IMR-90 (cell line): ENCODE data around the gene VSIR. TPM values are rescaled to one million over a fixed set of nuclear protein-coding genes. Genes with fewer than 3 reads are reported as not detected.

Experiments
- ATAC-seq: fragments of 200-7000 bp; cut with Tn5 transposase; 2 replicates; pipeline ENCODE4 v1.9.1; 2020; ENCODE audit warnings: low read depth, mild to moderate bottlenecking, moderate library complexity
- BruUV-seq: library from RNA; stranded (reverse); fragments of 400-500 nt; replicated peaks from 2 replicates; lab custom pipeline; 2021; lab: Mats Ljungman, UMichigan
- CTCF ChIA-PET: fragments of 300-600 bp; formaldehyde crosslinking; extraction: SDS; loops from one replicate; lab custom pipeline; 2021; ENCODE audit warnings: antibody characterized with exemption; lab: Yijun Ruan, JAX
- POLR2A ChIA-PET: fragments of 300-600 bp; sonication (Branson Sonifier 250); formaldehyde crosslinking; loops from one replicate; lab custom pipeline; 2022; ENCODE audit warnings: antibody characterized with exemption; ENCODE audit not compliant: unreplicated experiment; lab: Charles Lee
- DNase-seq: peaks from one replicate; pipeline ENCODE4 v3.0.0; 2013
- H2AFZ ChIP-seq: replicated peaks from 2 replicates; pipeline ENCODE3; 2013; ENCODE audit warnings: low read length, mild to moderate bottlenecking; ENCODE audit not compliant: poor library complexity
- H2AK5ac ChIP-seq: 2 replicates; pipeline ENCODE4 v1.6.1; 2013; ENCODE audit warnings: low read depth, low read length, inconsistent platforms
- H2AK9ac ChIP-seq: replicated peaks from 2 replicates; pipeline ENCODE3; 2013; ENCODE audit warnings: mild to moderate bottlenecking, low read depth, low read length, moderate library complexity; ENCODE audit not compliant: poor library complexity
- H2BK120ac ChIP-seq: 2 replicates; pipeline ENCODE4 v1.6.1; 2013; ENCODE audit warnings: low read depth, low read length, inconsistent platforms
- H2BK15ac ChIP-seq: 3 replicates; pipeline ENCODE4 v1.6.1; 2013; ENCODE audit warnings: low read depth, low read length, inconsistent platforms
- H2BK20ac ChIP-seq: 2 replicates; pipeline ENCODE4 v1.6.1; 2013; ENCODE audit warnings: low read depth, mild to moderate bottlenecking, inconsistent platforms, low read length, moderate library complexity
- H2BK5ac ChIP-seq: 2 replicates; pipeline ENCODE4 v1.6.1; 2013; ENCODE audit warnings: mild to moderate bottlenecking, low read depth, low read length, inconsistent platforms; ENCODE audit not compliant: poor library complexity, severe bottlenecking
- H3K14ac ChIP-seq: replicated peaks from 2 replicates; pipeline ENCODE4 v1.6.1; 2013; ENCODE audit warnings: low read depth, low read length, inconsistent platforms
- H3K18ac ChIP-seq: 2 replicates; pipeline ENCODE4 v1.6.1; 2013; ENCODE audit warnings: low read depth, low read length, control low read depth
- H3K23ac ChIP-seq: 2 replicates; pipeline ENCODE4 v1.6.1; 2013; ENCODE audit warnings: low read depth, low read length, inconsistent platforms
- H3K27ac ChIP-seq: 2 replicates; pipeline ENCODE4 v1.5.1; 2013; ENCODE audit warnings: mild to moderate bottlenecking, control low read depth, low read length; ENCODE audit not compliant: insufficient read depth
- H3K27me3 ChIP-seq: 2 replicates; pipeline ENCODE4 v1.6.1; 2013; ENCODE audit warnings: low read length; ENCODE audit not compliant: control insufficient read depth, insufficient read depth
- H3K36me3 ChIP-seq: 2 replicates; pipeline ENCODE4 v1.6.1; 2013; ENCODE audit warnings: low read length, mixed read lengths; ENCODE audit not compliant: control insufficient read depth, insufficient read depth
- H3K4ac ChIP-seq: 2 replicates; pipeline ENCODE4 v1.6.1; 2013; ENCODE audit warnings: low read depth, low read length, inconsistent platforms
- H3K4me1 ChIP-seq: 2 replicates; pipeline ENCODE4 v1.6.1; 2013; ENCODE audit warnings: low read length, mixed read lengths; ENCODE audit not compliant: control insufficient read depth, insufficient read depth
- H3K4me2 ChIP-seq: 2 replicates; pipeline ENCODE4 v1.6.1; 2013; ENCODE audit warnings: low read depth, mild to moderate bottlenecking, control low read depth, low read length, moderate library complexity
- H3K4me3 ChIP-seq: 2 replicates; pipeline ENCODE4 v1.5.1; 2013; ENCODE audit warnings: low read depth, mild to moderate bottlenecking, control low read depth, low read length, moderate library complexity; ENCODE audit not compliant: insufficient read depth
- H3K56ac ChIP-seq: 2 replicates; pipeline ENCODE4 v1.6.1; 2013; ENCODE audit warnings: low read length, inconsistent platforms; ENCODE audit not compliant: insufficient read depth; ENCODE audit errors: extremely low read depth
- H3K79me1 ChIP-seq, 2 experiments: 2 replicates each; pipeline ENCODE4 v1.6.1; 2013; ENCODE audit warnings: low read length in 2 of 2, inconsistent platforms in 1 of 2, low read depth in 1 of 2
- H3K9ac ChIP-seq: 2 replicates; pipeline ENCODE4 v1.6.1; 2013; ENCODE audit warnings: low read depth, low read length, control low read depth
- H3K9me1 ChIP-seq: 2 replicates; pipeline ENCODE4 v1.6.1; 2013; ENCODE audit warnings: low read length, inconsistent platforms; ENCODE audit not compliant: insufficient read depth
- H3K9me3 ChIP-seq: 2 replicates; pipeline ENCODE4 v1.6.1; 2013; ENCODE audit warnings: low read length; ENCODE audit not compliant: control insufficient read depth, insufficient read depth
- H4K20me1 ChIP-seq: 2 replicates; pipeline ENCODE4 v1.6.1; 2013; ENCODE audit warnings: low read length, inconsistent platforms; ENCODE audit not compliant: insufficient read depth
- H4K5ac ChIP-seq: 2 replicates; pipeline ENCODE4 v1.6.1; 2013; ENCODE audit warnings: mild to moderate bottlenecking, low read depth, low read length, control low read depth
- H4K8ac ChIP-seq, 2 experiments: 2 replicates each; pipeline ENCODE4 v1.6.1; 2013; ENCODE audit warnings: low read depth in 2 of 2, low read length in 2 of 2, control low read depth in 1 of 2, inconsistent platforms in 1 of 2
- H4K91ac ChIP-seq: 2 replicates; pipeline ENCODE4 v1.6.1; 2013; ENCODE audit warnings: low read depth, low read length, inconsistent platforms; ENCODE audit not compliant: insufficient read depth
- BHLHE40 ChIP-seq: fragments of 150-350 bp; IDR thresholded peaks from 2 replicates; pipeline ENCODE4 v1.6.1; 2016; ENCODE audit warnings: mild to moderate bottlenecking, low read depth, low read length
- CEBPB ChIP-seq: IDR thresholded peaks from 2 replicates; pipeline ENCODE4 v1.6.1; 2012; ENCODE audit warnings: low read depth, low read length, improper control_type of control experiment
- CHD1 ChIP-seq: IDR thresholded peaks from 2 replicates; pipeline ENCODE4 v1.6.1; 2012; ENCODE audit warnings: low read depth, low read length, improper control_type of control experiment
- CTCF ChIP-seq: conservative IDR thresholded peaks from 2 replicates; pipeline ENCODE4 v1.5.1; 2012; ENCODE audit warnings: mild to moderate bottlenecking, low read depth, low read length, improper control_type of control experiment
- ELK1 ChIP-seq: fragments of 150-350 bp; IDR thresholded peaks from 2 replicates; pipeline ENCODE4 v1.6.1; 2016; ENCODE audit warnings: low read depth, mild to moderate bottlenecking, low read length, moderate library complexity, borderline replicate concordance
- FOS ChIP-seq: fragments of 150-350 bp; IDR thresholded peaks from 2 replicates; pipeline ENCODE4 v1.6.1; 2016; ENCODE audit warnings: low read depth, low read length
- MAFK ChIP-seq: IDR thresholded peaks from 2 replicates; pipeline ENCODE4 v1.6.1; 2012; ENCODE audit warnings: low read depth, low read length, improper control_type of control experiment
- MAZ ChIP-seq: IDR thresholded peaks from 2 replicates; pipeline ENCODE4 v1.6.1; 2012; ENCODE audit warnings: low read depth, mild to moderate bottlenecking, low read length, improper control_type of control experiment, moderate library complexity, borderline replicate concordance
- MXI1 ChIP-seq: IDR thresholded peaks from 2 replicates; pipeline ENCODE4 v1.6.1; 2012; ENCODE audit warnings: low read depth, mild to moderate bottlenecking, low read length, moderate library complexity, borderline replicate concordance
- NFE2L2 ChIP-seq: fragments of 150-350 bp; IDR thresholded peaks from 2 replicates; pipeline ENCODE4 v1.6.1; 2016; ENCODE audit warnings: low read depth, mild to moderate bottlenecking, low read length
- POLR2A ChIP-seq: IDR thresholded peaks from 2 replicates; pipeline ENCODE4 v1.6.1; 2012; ENCODE audit warnings: mild to moderate bottlenecking, low read depth, low read length
- RAD21 ChIP-seq: IDR thresholded peaks from 2 replicates; pipeline ENCODE4 v1.6.1; 2012; ENCODE audit warnings: low read length, improper control_type of control experiment
- RCOR1 ChIP-seq: IDR thresholded peaks from 2 replicates; pipeline ENCODE4 v1.6.1; 2012; ENCODE audit warnings: mild to moderate bottlenecking, low read length, improper control_type of control experiment; ENCODE audit not compliant: insufficient replicate concordance
- RFX5 ChIP-seq: IDR thresholded peaks from 2 replicates; pipeline ENCODE4 v1.8.0; 2012; ENCODE audit warnings: low read depth, mild to moderate bottlenecking, low read length, moderate library complexity
- SMC3 ChIP-seq: fragments of 150-350 bp; IDR thresholded peaks from 2 replicates; pipeline ENCODE4 v1.6.1; 2016; ENCODE audit warnings: low read depth, mild to moderate bottlenecking, antibody characterized with exemption, low read length, moderate library complexity
- USF2 ChIP-seq: fragments of 150-350 bp; IDR thresholded peaks from 2 replicates; pipeline ENCODE4 v1.6.1; 2017; ENCODE audit warnings: mild to moderate bottlenecking, antibody characterized with exemption, low read length, low read depth
- WGBS, 2 experiments: methylation state at CpG; one replicate each; pipeline versions ENCODE4 v1.1.5 to v1.1.7; 2013; ENCODE audit warnings: missing lambda C conversion rate in 2 of 2; ENCODE audit not compliant: insufficient read length in 1 of 2; ENCODE audit errors: extremely low coverage in 2 of 2; 5-methylcytosine and 5-hydroxymethylcytosine counted together
- dilution Hi-C: fragments of 300-500 bp; cut with HindIII; formaldehyde crosslinking; loops from one replicate; pipeline ENCODE4 v1.14.3; 2018; ENCODE audit warnings: low sequenced_read_pairs; ENCODE audit not compliant: unreplicated experiment
- in situ Hi-C: fragments of 300-500 bp; cut with MboI; formaldehyde crosslinking; loops from 3 replicates; pipeline ENCODE4 v1.14.3; 2019; ENCODE audit warnings: low sequenced_read_pairs, inconsistent platforms, mixed read lengths
- intact Hi-C: fragments of 100-400 bp; cut with micrococcal nuclease; formaldehyde crosslinking; loops from 2 replicates; pipeline ENCODE4 v1.10.0; 2022
- polyA plus RNA-seq, 3 experiments: library from polyadenylated mRNA; depleted of rRNA; stranded (reverse); fragments of >200 nt; gene quantifications; 2 replicates each; pipeline ENCODE4 v1.2.3, GENCODE V29; 2012; ENCODE audit warnings: low replicate concordance in 1 of 3
- total RNA-seq: library from RNA; depleted of rRNA; stranded (reverse); fragments of >200 nt; gene quantifications from 2 replicates; pipeline ENCODE4 v1.2.3, GENCODE V29; 2012

VSIR gene
- total and polyA plus RNA-seq, 2 of the 4 experiments (the other 2 are of a cell fraction) = 5.0 to 23.8 TPM

- H3K27me3 ChIP-seq = peaks cover 67% of the 10 kb centered on the region
- dilution Hi-C loops = no loop called here
- H2AFZ ChIP-seq = no peak overlapping the region
- H2BK15ac ChIP-seq = no peak overlapping the region
- TF ChIP-seq BHLHE40 (no peak), CEBPB (no peak), RCOR1 (no peak), MAFK (no peak), MAZ (no peak), SMC3 (no peak), FOS (no peak), NFE2L2 (no peak), MXI1 (no peak), CTCF (no peak), USF2 (no peak), RAD21 (no peak), CHD1 (no peak), RFX5 (no peak), POLR2A (no peak), ELK1 (no peak)
- POLR2A ChIA-PET = no interaction called here
- H3K9me1 ChIP-seq = no peaks in the 10 kb centered on the region; the same call in 1 of the 2 replicates
- H4K8ac ChIP-seq = no peak overlapping the region
- no peak overlapping the region for H3K9ac ChIP-seq
- H3K79me1 ChIP-seq = no peaks in the 10 kb centered on the region
- H3K36me3 ChIP-seq = no peaks in the 10 kb centered on the region
- H4K5ac ChIP-seq = no peak overlapping the region
- DNase-seq = no peak
- no peak overlapping the region for H3K56ac ChIP-seq
- H3K4me3 ChIP-seq = no peak overlapping the region
- no peak overlapping the region for H3K4me2 ChIP-seq
- no TSS peak for BruUV-seq
- H2BK5ac ChIP-seq = no peak overlapping the region
- no peak overlapping the region for H4K91ac ChIP-seq
- no peak overlapping the region for H2AK9ac ChIP-seq
- no peak overlapping the region for H3K14ac ChIP-seq
- H2AK5ac ChIP-seq = no peak overlapping the region
- no peak overlapping the region for H3K23ac ChIP-seq
- ATAC-seq = no peak
- CTCF ChIA-PET = no interaction called here
- intact Hi-C loops = no loop called here
- in situ Hi-C loops = no loop called here
- no peak overlapping the region for H2BK20ac ChIP-seq
- no peak overlapping the region for H2BK120ac ChIP-seq
- WGBS, 2 experiments = 56% methylated on average over 2 of the region's 6 CpGs; no CpG with 5 or more reads in 1 of the 2 experiments
- no peak overlapping the region for H3K4ac ChIP-seq
- no peak overlapping the region for H3K27ac ChIP-seq
- H3K9me3 ChIP-seq = no peaks in the 10 kb centered on the region
- H4K20me1 ChIP-seq = no peaks in the 10 kb centered on the region
- no peaks in the 10 kb centered on the region for H3K4me1 ChIP-seq
- H3K18ac ChIP-seq = no peak overlapping the region
Measured at GRCh38 chr10:71782221-71782916, 9.0 kb upstream of the VSIR start.
